WERI-Rb-1 (cell line): ENCODE measurements around the gene PDGFA.

Source experiments
- DNase-seq: peaks from one replicate; pipeline ENCODE4 v3.0.0-alpha.2; 2020
- H3K27ac ChIP-seq: fragments of 250-450 bp; sonication (Bioruptor Pico); 2 replicates; pipeline ENCODE4 v1.5.1; 2020; ENCODE audit warnings: mild to moderate bottlenecking, moderate library complexity
- H3K27me3 ChIP-seq: fragments of 250-450 bp; sonication (Bioruptor Pico); 2 replicates; pipeline ENCODE4 v1.5.1; 2021; ENCODE audit warnings: mild to moderate bottlenecking, low read depth, moderate library complexity; ENCODE audit not compliant: insufficient read depth, severe bottlenecking
- H3K36me3 ChIP-seq: fragments of 250-450 bp; sonication (Bioruptor Pico); 2 replicates; pipeline ENCODE4 v1.5.1; 2020; ENCODE audit warnings: mild to moderate bottlenecking, moderate library complexity
- H3K4me3 ChIP-seq: 2 replicates; pipeline ENCODE4 v1.5.1; 2011; ENCODE audit warnings: low read depth, mild to moderate bottlenecking, control low read depth, low read length
- H3K9me3 ChIP-seq: fragments of 250-450 bp; sonication (Bioruptor Pico); 2 replicates; pipeline ENCODE4 v1.5.1; 2021; ENCODE audit warnings: mild to moderate bottlenecking, moderate library complexity; ENCODE audit not compliant: severe bottlenecking
- TF ChIP-seq, protein P1 (sequence below): IDR thresholded peaks from 2 replicates; pipeline ENCODE4 v1.5.1; 2011; ENCODE audit warnings: low read depth, mild to moderate bottlenecking, control low read depth, inconsistent platforms, low read length

PDGFA gene

DNA sequence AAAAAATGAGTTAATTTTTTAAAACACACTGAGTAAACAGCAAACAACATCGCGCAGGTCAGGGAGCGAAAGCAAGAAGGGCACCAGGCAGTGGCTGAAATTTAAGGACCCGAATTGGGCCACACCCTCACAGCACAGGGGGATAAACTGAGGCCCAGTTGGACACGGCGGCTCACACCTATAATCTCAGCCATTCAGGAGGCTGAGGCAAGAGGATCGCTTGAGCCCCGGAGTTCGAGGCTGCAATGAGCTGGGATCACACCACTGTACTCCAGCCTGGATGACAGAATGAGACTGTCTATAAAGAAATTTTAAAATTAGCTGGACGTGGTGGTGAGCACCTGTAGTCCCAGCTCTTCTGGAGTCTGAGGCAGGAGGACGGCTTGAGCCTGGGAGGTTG is 69.6 kb downstream of the PDGFA start:
- Histone ChIP-seq H3K4me3 (no peak overlapping the region), H3K27ac (no peak overlapping the region), H3K9me3 (no peaks in the 10 kb centered on the region), H3K36me3 (no peaks in the 10 kb centered on the region), H3K27me3 (no peaks in the 10 kb centered on the region)
- TF ChIP-seq, protein P1, sequence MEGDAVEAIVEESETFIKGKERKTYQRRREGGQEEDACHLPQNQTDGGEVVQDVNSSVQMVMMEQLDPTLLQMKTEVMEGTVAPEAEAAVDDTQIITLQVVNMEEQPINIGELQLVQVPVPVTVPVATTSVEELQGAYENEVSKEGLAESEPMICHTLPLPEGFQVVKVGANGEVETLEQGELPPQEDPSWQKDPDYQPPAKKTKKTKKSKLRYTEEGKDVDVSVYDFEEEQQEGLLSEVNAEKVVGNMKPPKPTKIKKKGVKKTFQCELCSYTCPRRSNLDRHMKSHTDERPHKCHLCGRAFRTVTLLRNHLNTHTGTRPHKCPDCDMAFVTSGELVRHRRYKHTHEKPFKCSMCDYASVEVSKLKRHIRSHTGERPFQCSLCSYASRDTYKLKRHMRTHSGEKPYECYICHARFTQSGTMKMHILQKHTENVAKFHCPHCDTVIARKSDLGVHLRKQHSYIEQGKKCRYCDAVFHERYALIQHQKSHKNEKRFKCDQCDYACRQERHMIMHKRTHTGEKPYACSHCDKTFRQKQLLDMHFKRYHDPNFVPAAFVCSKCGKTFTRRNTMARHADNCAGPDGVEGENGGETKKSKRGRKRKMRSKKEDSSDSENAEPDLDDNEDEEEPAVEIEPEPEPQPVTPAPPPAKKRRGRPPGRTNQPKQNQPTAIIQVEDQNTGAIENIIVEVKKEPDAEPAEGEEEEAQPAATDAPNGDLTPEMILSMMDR: no peak
- DNase-seq: no peak

DNA sequence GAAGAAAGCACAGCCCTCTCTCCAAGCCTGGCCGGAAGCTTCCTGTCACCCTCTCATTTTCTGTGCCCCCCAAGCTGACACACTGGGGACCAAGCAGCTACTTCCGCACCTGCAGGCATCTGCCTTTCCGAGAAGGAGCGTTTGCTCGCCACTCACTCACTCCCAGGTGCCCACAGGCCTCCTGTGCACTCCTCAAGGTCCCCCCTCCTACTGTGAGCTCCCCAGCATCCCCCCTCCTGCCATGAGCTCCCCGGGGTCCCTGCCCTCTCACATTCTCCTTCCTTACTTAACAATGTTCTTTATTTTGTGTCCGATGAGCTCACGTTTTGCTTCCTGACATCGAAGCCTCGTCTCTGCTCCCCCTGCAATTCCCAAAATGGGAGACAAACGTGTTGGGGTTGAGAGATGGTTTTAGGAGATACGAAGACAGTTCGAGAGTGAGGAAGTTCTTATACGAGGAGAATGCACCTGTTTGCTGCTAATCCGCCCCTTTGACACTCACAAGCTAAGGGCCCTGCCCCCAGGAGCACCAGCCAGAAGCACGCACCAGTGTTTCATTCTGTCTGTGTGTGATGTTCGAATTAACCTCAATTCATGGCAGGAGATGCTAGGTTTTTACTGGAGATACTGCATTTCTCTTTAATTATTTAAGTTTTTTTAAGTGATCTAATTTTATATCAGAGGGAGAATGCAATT is 70.2 kb downstream of the PDGFA start:
- H3K4me3 ChIP-seq: no peak overlapping the region
- TF ChIP-seq, protein P1: no peak
- no peak overlapping the region for H3K27ac ChIP-seq
- no peak for DNase-seq
- no peaks in the 10 kb centered on the region for H3K36me3 ChIP-seq
- H3K27me3 ChIP-seq: no peaks in the 10 kb centered on the region
- no peaks in the 10 kb centered on the region for H3K9me3 ChIP-seq

DNA sequence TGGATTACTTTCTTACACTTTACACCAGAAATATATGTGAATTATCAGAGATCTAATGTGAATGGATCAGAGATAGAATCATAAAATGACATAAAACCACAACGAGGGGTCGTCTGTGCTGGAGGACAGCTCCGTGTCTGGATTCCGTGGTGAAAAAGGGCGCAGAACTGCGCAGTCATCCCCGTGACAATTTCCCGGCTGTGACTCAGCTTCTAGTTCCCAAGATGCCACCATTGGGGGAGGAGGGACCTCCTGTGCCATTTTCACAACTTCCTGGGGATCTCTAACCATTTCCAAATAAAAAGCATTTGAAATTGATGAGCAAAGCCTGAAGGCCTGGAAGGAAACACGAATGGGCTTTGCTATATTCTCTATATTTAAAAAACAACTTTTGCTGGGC is 72.1 kb downstream of the PDGFA start:
- Histone ChIP-seq H3K27ac (no peak overlapping the region), H3K9me3 (no peaks in the 10 kb centered on the region), H3K36me3 (no peaks in the 10 kb centered on the region), H3K27me3 (no peaks in the 10 kb centered on the region), H3K4me3 (no peak overlapping the region)
- TF ChIP-seq, protein P1: no peak
- no peak for DNase-seq
